Effector memory CD8-positive, alpha-beta T cell (primary cell): ENCODE measurements around the gene FAM107A.

Source experiments
- ATAC-seq: fragments of 150-1000 bp; cut with Tn5 transposase; replicated peaks from 2 replicates; pipeline ENCODE4 v1.10.0; 2021; ENCODE audit warnings: mild to moderate bottlenecking, moderate library complexity
- DNase-seq, 3 experiments: peaks; one replicate each; pipeline ENCODE4 v3.0.0; 2021
- H3K27ac Mint-ChIP-seq, 2 donors: one replicate each; pipeline ENCODE4 v1.8.0; 2022; ENCODE audit warnings: mild to moderate bottlenecking in 2 of 2, mixed read lengths in 2 of 2, moderate library complexity in 2 of 2
- H3K27me3 Mint-ChIP-seq, 2 donors: one replicate each; pipeline ENCODE4 v1.8.0; 2022; ENCODE audit warnings: mixed read lengths in 2 of 2
- H3K36me3 Mint-ChIP-seq: one replicate; pipeline ENCODE4 v1.8.0; 2022; ENCODE audit warnings: mild to moderate bottlenecking, moderate library complexity, mixed read lengths; ENCODE audit not compliant: insufficient read depth
- H3K4me1 Mint-ChIP-seq, 2 donors: one replicate each; pipeline ENCODE4 v1.8.0; 2022; ENCODE audit warnings: low read depth in 2 of 2, mixed read lengths in 2 of 2
- H3K4me3 Mint-ChIP-seq, 2 donors: one replicate each; pipeline ENCODE4 v1.8.0; 2022; ENCODE audit warnings: mild to moderate bottlenecking in 2 of 2, mixed read lengths in 2 of 2, moderate library complexity in 2 of 2
- H3K9me3 Mint-ChIP-seq, 2 donors: one replicate each; pipeline ENCODE4 v1.8.0; 2022; ENCODE audit warnings: mixed read lengths in 2 of 2
- total RNA-seq, 9 experiments: gene quantifications; one replicate each; lab custom pipeline; 2026; lab: John Stamatoyannopoulos, UW

Gene FAM107A, protein sequence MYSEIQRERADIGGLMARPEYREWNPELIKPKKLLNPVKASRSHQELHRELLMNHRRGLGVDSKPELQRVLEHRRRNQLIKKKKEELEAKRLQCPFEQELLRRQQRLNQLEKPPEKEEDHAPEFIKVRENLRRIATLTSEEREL
- total RNA-seq, result 0 to 0.11 (median 0) reads per million in 9 experiments

DNA sequence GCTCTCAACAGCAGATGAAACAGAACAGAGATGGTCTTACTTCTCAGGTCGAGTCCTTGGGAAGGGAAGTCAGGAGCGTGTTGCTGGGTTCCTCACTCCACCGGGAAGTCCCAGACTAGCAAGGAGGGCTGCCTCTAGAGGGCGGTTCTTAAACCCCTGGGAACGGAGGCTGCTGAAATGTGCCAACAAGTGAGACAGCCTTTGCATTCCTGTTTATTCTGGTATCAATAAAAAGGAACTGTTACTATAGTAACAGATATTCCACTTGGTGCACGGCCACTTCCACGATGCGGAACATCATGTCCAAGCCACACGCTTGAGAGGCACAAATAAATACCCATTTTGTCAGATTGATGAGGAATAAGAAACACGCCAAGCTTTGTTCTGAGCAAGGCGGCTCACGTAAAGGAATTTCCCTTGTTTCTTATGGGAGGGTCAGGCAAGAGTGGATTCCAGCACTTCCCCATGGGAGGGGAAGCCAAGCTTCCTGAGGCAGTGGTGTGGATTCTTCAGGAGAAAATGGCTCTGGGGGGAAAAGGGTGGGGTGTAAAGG is at the start of gene FAM107A:
TSS of gene FAM107A (minus strand) at position 123 of the 553 bp plus-strand sequence. CDS start 7,531 bp downstream, outside the sequence.
- DNase-seq (no peak), ATAC-seq (no peak)
- Mint-ChIP-seq H3K27me3 (peaks cover 6 to 67% of the 10 kb centered on the region in 2 donors), H3K4me1 (no peaks in the 10 kb centered on the region), H3K4me3 (no peak within 1 kb of the TSS), H3K9me3 (no peaks in the 10 kb centered on the region), H3K27ac (no peak within 1 kb of the TSS), H3K36me3 (peaks cover 8% of the 10 kb centered on the region)

DNA sequence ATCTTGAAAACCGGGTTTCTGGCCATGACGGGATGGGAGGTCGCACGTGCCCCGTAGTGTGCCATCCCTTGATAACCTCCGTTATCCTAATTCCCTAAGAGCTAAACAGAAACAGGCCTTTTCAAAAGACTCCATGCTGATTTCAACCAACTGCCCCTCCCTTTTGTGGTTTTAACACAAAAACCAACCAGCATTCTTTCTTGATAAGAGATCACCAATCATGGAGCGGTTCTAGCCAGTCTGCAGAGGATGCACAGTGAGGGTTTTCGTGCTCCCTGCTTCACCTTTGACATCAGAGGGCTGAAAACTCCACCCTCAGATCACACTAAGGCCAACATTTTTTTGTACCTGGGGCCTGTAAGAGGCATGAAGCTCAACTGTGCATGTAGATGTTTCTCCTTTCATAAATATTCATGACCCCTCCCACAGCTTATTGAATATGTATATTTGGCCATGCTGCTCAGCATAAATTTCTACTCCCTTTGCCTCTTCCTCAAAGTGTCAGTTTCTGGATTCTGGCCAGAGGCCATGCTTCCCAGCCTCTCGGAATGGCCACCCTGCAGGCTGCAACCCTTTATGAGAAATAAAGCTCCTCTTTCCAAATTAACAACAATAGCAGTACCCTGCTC is 48.1 kb upstream of the FAM107A start:
- H3K27ac Mint-ChIP-seq, result no peak overlapping the region
- H3K27me3 Mint-ChIP-seq, result no peaks in the 10 kb centered on the region
- no peak for ATAC-seq
- peaks cover 3 to 9% of the 10 kb centered on the region in 2 donors for H3K4me1 Mint-ChIP-seq
- no peak overlapping the region for H3K4me3 Mint-ChIP-seq
- no peak for DNase-seq
- H3K9me3 Mint-ChIP-seq, result no peaks in the 10 kb centered on the region
- no peaks in the 10 kb centered on the region for H3K36me3 Mint-ChIP-seq

DNA sequence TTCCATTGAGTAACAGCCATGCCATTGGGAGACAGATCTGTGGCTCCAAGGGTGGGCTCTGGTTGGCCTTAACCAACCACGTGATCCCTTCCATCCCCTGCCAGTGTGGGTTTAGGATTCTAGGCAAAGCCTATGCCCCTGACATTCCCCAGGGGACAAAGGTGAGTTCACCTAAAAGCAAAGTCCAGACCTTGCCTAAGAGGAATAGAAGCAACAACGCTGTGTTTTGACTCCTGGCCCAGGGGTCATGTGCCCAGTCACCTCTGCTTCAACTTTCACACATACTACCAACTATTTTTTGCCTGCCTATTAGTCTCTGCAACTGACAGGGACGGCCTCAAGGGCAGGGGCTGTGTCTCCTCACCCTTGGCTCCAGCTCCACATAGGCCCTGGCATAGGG is 47.4 kb upstream of the FAM107A start:
- Mint-ChIP-seq H3K27me3 (no peaks in the 10 kb centered on the region), H3K4me3 (no peak overlapping the region), H3K36me3 (no peaks in the 10 kb centered on the region), H3K4me1 (peaks cover 3 to 9% of the 10 kb centered on the region in 2 donors), H3K9me3 (no peaks in the 10 kb centered on the region), H3K27ac (no peak overlapping the region)
- ATAC-seq, result no peak
- DNase-seq, result no peak

DNA sequence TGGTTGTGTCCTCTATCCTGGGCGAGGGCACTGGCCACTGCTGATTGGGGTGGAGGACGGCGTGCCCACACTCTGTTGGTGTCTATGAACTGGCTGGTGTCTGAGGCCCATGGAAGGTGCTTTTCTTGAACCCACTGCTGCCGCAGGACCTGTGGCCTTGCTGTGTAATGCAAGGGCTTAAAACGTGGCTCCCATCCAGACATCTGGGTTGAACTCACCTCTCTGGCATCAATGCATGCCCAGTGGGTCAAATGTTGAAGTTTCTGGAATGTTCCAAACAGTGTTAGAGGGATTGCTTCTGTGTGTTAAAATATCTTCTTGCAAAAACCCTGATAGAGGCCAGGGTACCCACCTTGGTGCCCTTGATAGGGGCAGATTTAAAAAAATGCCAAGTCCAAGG is 46.8 kb upstream of the FAM107A start:
- Mint-ChIP-seq H3K9me3 (no peaks in the 10 kb centered on the region), H3K4me1 (peaks cover 3 to 9% of the 10 kb centered on the region in 2 donors), H3K36me3 (no peaks in the 10 kb centered on the region), H3K4me3 (no peak overlapping the region), H3K27ac (no peak overlapping the region), H3K27me3 (no peaks in the 10 kb centered on the region)
- DNase-seq, result no peak
- no peak for ATAC-seq

DNA sequence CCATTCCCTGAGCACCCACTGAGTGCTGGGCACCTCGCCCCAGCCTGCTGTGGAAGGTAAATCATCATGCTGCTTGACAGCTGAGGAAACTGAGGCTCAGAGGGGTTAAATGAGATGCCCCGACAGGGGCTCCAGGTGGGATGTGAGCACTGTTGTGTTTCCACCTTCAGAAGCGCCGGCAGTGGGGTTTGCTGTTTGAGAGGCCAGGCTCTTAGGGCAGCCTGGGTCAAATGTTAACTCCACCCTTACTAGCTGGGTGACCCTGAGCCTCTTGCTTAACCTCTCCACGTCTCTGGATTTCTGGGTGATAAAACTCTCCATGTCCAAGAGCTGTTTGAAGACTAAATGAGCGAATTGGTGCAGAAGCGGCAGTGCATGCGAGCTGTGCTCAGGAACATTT is 46.3 kb upstream of the FAM107A start:
- H3K27me3 Mint-ChIP-seq, result no peaks in the 10 kb centered on the region
- H3K9me3 Mint-ChIP-seq, result no peaks in the 10 kb centered on the region
- no peak overlapping the region for H3K27ac Mint-ChIP-seq
- H3K4me1 Mint-ChIP-seq, result peaks cover 3 to 9% of the 10 kb centered on the region in 2 donors
- H3K36me3 Mint-ChIP-seq, result no peaks in the 10 kb centered on the region
- H3K4me3 Mint-ChIP-seq, result no peak overlapping the region
- no peak for DNase-seq
- ATAC-seq, result no peak

DNA sequence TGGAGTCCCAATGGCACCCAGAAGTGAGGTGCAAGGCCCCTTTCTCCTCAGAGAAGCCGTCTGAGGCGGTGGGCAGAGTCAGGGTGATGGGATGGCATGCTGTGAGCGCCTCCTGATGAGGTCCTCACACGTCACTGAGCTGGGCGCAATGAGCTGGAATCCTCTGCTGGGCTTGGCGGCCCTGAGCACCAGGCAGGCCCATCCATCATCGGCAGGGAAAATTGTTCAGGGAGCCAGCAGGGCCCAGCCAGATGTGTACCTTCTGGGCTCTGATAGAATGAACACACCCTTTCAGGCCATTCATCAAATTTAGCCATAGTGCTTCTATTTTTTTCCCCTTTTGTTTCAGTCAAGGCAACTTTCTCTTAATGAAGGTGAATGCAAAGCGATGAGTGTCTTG is 45.7 kb upstream of the FAM107A start:
- no peak for ATAC-seq
- no peak for DNase-seq
- Mint-ChIP-seq H3K4me3 (no peak overlapping the region), H3K4me1 (peaks cover 3 to 9% of the 10 kb centered on the region in 2 donors), H3K27ac (no peak overlapping the region), H3K9me3 (no peaks in the 10 kb centered on the region), H3K36me3 (no peaks in the 10 kb centered on the region), H3K27me3 (no peaks in the 10 kb centered on the region)

DNA sequence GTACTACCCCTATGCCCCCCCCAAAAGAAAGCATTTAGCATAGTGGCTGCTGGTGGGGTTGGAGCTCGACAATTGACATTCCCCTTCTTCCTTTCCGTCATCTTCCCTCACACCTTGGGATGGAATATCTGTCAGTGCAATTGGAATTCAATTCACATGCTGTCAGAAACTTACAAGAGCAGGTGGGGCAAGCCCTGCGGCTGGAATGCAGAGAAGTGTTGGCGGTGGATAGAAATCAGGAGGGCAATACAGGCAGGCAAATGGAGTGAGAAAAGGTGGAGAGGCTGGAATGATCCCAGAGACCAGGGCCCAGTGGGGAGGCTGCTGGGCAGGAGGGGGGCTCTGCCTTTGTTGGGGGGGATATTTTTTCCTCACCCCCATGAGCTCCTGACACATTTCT is 45.2 kb upstream of the FAM107A start:
- no peak for DNase-seq
- Mint-ChIP-seq H3K4me1 (peaks cover 3 to 9% of the 10 kb centered on the region in 2 donors), H3K9me3 (no peaks in the 10 kb centered on the region), H3K4me3 (no peak overlapping the region), H3K27me3 (no peaks in the 10 kb centered on the region), H3K27ac (no peak overlapping the region), H3K36me3 (no peaks in the 10 kb centered on the region)
- ATAC-seq, result no peak

DNA sequence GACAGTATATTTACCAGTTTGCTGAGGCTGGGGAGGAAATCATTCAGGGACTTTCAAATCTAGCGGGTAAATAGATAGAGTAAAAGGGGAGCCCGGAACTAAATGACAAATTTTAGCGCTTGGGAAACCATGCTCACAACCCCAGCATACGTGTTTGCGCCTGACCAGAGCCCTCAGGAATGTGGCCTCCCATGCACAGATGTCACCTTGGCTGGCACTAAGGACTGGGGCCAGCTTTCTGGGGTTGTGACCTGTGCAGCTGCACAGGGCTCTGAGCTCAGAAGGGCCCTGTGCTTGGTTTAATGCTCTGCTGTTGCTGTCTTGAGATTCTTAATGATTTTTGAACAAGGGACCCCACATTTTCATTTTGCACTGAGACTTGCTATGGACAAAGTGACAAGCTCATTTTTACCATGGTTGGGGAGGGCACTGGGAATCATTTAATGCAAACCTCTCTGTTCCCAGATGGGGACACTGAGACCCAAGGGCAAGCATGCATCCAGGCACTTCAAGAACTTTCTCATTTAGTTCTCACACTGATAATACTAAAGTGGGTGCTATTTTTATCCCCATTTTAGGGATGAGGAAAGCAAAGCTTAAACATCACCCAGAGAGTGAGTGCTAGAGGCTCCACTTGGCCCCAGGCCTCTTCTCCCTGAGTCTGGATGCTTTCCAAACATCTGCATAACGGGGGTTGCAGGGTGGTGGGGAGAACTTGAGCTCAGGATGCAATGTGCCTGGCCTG is 44.1 kb upstream of the FAM107A start:
- Mint-ChIP-seq H3K4me3 (no peak overlapping the region), H3K27me3 (no peaks in the 10 kb centered on the region), H3K4me1 (peaks cover 3 to 9% of the 10 kb centered on the region in 2 donors), H3K36me3 (no peaks in the 10 kb centered on the region), H3K9me3 (no peaks in the 10 kb centered on the region), H3K27ac (no peak overlapping the region)
- ATAC-seq, result no peak
- DNase-seq, result no peak

DNA sequence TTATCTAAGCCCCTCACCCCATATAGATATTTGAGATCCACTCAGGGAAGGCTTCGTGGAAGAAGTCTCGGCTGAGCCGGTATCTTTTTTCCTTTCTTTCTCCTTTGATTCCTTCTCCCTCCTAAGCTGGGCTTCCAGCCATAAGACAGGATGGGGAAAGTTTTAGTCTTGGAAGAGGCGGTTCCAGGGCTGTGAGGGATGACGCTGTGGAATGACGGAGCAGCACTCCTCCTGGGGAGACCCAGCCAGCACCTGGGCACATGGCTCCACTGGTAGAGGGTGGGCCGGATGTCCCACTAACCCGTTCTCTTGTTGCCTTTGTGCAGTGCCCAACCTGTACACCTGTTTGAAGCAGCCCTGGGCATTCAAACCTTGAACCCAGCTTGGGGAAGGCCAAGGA is 43.2 kb upstream of the FAM107A start:
- no peaks in the 10 kb centered on the region for H3K36me3 Mint-ChIP-seq
- DNase-seq (no peak), ATAC-seq (no peak)
- peaks cover 3 to 4% of the 10 kb centered on the region in 2 donors for H3K4me1 Mint-ChIP-seq
- no peaks in the 10 kb centered on the region for H3K27me3 Mint-ChIP-seq
- no peaks in the 10 kb centered on the region for H3K9me3 Mint-ChIP-seq
- H3K27ac Mint-ChIP-seq, result no peak overlapping the region
- H3K4me3 Mint-ChIP-seq, result no peak overlapping the region

DNA sequence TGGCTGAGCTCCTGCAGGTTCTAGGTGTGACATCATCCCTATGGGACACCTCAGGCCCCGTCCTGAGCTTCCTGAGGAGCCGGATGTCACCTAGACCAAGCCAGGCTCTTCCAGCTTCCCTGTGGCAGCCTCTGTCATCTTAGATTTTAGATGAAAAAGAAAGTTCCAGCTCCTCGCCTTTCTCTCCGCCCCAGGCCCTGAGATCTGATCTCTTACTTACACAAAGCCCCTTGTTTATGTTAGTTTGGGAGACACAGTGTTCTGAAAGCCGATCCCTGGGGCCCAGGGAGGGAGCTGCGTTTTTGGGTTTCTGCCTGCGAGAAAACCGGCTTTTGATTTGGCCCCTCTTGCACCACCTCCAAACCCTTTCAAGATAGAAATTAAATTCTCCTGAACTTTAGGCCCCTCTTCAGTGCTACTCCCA is 40.2 kb upstream of the FAM107A start:
- Mint-ChIP-seq H3K4me3 (no peak overlapping the region), H3K27ac (no peak overlapping the region), H3K36me3 (no peaks in the 10 kb centered on the region), H3K27me3 (no peaks in the 10 kb centered on the region), H3K4me1 (no peaks in the 10 kb centered on the region), H3K9me3 (no peaks in the 10 kb centered on the region)
- ATAC-seq (no peak), DNase-seq (no peak)

DNA sequence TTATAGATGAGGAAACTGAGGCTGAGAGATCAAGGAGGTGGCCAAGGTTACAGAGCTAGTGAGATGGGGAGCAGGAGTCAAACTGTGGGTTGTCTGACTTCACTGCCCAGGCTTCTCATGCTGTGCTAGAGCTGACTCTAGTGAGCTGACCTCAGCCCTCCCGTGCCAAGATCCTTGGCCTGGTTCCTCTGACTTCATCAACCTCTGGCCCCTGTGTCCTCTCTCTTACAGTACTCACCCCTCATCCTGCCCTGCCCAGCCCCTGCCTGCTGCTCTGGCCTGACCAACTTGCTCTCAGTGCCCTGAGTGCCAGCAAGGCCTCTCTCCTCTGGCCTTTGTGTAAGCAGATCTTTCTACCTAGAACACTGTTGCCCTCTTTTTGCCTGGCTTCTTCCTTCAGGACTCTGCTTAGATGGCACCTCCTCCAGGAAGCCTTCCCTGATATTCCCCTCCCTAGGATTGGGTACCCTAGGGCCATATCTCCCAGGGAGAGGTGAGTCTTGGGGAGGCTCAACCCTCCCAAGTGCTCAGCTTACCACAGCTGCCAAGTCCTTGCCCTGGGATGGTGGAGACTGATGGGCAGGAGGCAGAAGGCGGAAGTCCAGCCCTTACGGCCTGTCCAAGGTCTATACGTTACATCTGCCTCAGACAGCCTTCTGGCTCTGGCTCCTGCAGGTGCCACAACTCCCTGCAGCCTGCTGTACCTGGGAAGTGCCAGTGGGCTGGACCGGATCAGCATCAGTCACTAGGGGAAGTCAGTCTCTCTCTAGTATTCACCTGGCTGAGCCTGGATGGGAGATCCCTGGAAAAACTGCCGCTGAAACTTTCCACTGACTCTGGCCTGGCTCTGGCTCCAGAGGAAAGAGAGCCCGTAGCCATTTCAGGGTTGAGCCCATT is 36.3 kb upstream of the FAM107A start:
- Mint-ChIP-seq H3K4me1 (no peaks in the 10 kb centered on the region), H3K27ac (no peak overlapping the region), H3K9me3 (no peaks in the 10 kb centered on the region), H3K4me3 (no peak overlapping the region), H3K27me3 (peaks cover 0 to 23% of the 10 kb centered on the region in 2 donors), H3K36me3 (peaks cover 6% of the 10 kb centered on the region)
- ATAC-seq (no peak), DNase-seq (no peak)

DNA sequence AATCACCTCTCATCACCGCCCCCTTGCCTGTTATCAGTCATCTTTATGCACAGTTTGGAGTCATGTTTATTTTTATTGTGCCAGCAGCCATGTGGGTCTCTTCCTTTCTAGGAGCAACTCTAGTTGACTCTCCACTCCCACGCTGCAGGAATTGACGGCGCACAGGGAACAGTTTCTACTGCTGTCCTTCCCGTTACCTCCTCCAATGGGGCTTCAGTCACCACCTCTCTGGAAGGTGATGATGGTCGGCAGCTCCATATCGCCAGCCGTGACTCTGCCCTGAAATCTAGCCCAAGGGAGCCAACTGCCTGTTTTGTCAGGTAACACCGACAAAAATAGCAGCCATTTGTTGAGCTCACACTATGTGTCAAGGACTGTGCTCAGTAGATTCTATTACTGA is 35.6 kb upstream of the FAM107A start:
- ATAC-seq (no peak), DNase-seq (no peak)
- H3K27ac Mint-ChIP-seq, result no peak overlapping the region
- peaks cover 0 to 23% of the 10 kb centered on the region in 2 donors for H3K27me3 Mint-ChIP-seq
- no peaks in the 10 kb centered on the region for H3K9me3 Mint-ChIP-seq
- H3K4me1 Mint-ChIP-seq, result peaks cover 0 to 3% of the 10 kb centered on the region in 2 donors
- H3K36me3 Mint-ChIP-seq, result peaks cover 6% of the 10 kb centered on the region
- no peak overlapping the region for H3K4me3 Mint-ChIP-seq

DNA sequence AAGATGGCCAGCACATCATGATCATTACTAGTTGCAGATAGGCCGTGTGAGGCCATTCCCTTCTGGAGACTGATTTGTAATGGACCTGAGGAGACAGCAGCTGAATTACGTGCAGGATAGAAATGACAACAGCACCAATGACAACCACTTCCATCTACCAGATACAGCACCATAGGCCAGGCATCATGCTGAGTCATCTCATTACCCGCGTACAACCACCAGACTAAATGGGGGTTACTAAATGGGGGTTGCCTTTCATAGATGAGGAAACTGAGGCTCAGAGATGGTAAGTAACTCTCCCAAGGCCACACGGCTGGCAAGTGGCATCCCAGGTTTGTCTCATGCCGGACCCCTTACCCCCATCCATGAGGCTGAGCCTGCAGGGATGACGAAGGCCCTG is 32.8 kb upstream of the FAM107A start:
- no peak overlapping the region for H3K4me3 Mint-ChIP-seq
- no peaks in the 10 kb centered on the region for H3K9me3 Mint-ChIP-seq
- H3K36me3 Mint-ChIP-seq, result peaks cover 6% of the 10 kb centered on the region
- H3K4me1 Mint-ChIP-seq, result peaks cover 0 to 3% of the 10 kb centered on the region in 2 donors
- no peak overlapping the region for H3K27ac Mint-ChIP-seq
- H3K27me3 Mint-ChIP-seq, result peaks cover 0 to 32% of the 10 kb centered on the region in 2 donors
- ATAC-seq (no peak), DNase-seq (no peak)
